ENCODE results near the gene PSME1.

DNA sequence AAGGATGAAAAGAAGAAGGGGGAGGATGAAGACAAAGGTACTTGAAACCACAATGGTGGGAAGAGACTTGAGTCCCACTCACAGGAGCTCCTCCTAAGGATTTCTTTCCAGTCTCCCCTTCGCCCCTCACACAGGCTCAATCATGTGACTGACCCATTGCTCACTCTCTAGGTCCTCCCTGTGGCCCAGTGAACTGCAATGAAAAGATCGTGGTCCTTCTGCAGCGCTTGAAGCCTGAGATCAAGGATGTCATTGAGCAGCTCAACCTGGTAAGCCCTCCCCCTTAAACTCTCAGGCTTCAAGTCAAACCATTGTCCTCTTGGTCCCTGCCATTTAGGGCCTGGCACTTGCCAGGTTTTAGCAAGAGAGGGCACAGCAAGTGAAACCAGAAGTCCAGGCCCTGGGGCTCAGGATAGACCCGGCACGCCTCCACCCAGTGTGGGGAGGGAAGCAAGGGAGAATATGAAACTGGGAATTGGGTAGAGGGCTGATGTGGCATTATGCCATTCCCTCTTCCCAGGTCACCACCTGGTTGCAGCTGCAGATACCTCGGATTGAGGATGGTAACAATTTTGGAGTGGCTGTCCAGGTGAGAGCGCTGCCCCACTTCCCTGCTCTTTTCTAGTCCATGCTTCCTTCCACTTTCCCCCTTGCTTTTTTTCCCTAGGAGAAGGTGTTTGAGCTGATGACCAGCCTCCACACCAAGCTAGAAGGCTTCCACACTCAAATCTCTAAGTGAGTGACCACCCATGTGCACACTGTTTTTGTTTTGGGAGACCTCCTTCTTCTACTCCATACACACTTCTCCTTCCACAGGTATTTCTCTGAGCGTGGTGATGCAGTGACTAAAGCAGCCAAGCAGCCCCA lies 1.8 kb downstream of the PSME1 start:
- TF ChIP-seq EZH2 (IDR thresholded peaks at IDR 0.05) (no peak), POLR2AphosphoS5 (IDR thresholded peaks at IDR 0.05; ENCODE audit: borderline replicate concordance, low read depth, low read length) (no peak; the same call in 1 of the 2 replicates), FOXP2 (optimal IDR thresholded peaks at IDR 0.05; ENCODE audit: control extremely low read depth, extremely low read length, insufficient read depth) (no peak)

Data from SK-N-MC (cell line).